HepG2 (cell line): ENCODE measurements around the gene BCL6. TPM values are rescaled to one million over a fixed set of nuclear protein-coding genes. Genes with fewer than 3 reads are reported as not detected.

Experiments
- ADNP ChIP-seq: sonication (generic); formaldehyde crosslinking; IDR thresholded peaks from 2 replicates; pipeline ENCODE4 v1.4.0; 2020; ENCODE audit warnings: missing genetic modification reagents
- GTF3A ChIP-seq: sonication (generic); formaldehyde crosslinking; conservative IDR thresholded peaks from 2 replicates; pipeline ENCODE4 v1.4.0; 2020; ENCODE audit warnings: mild to moderate bottlenecking, missing genetic modification reagents
- KAT8 ChIP-seq: IDR thresholded peaks from 2 replicates; pipeline ENCODE4 v1.6.1; 2016; ENCODE audit warnings: missing genetic modification reagents, missing compliant biosample characterization
- NCOA1 ChIP-seq: sonication (generic); formaldehyde crosslinking; IDR thresholded peaks from 2 replicates; pipeline ENCODE4 v1.9.0; 2021; ENCODE audit warnings: missing genetic modification reagents
- NFYB ChIP-seq: sonication (generic); formaldehyde crosslinking; IDR thresholded peaks from 2 replicates; pipeline ENCODE4 v1.4.0; 2020; ENCODE audit warnings: missing genetic modification reagents
- RBFOX2 ChIP-seq: fragments of 200-400 bp; formaldehyde crosslinking; IDR thresholded peaks from 2 replicates; pipeline ENCODE4 v1.6.1; 2017; ENCODE audit warnings: low read depth, mild to moderate bottlenecking, low read length
- RFXANK ChIP-seq: IDR thresholded peaks from 2 replicates; pipeline ENCODE4 v1.6.1; 2016
- SETDB1 ChIP-seq: sonication (generic); formaldehyde crosslinking; IDR thresholded peaks from 2 replicates; pipeline ENCODE4 v1.5.1; 2020; ENCODE audit warnings: missing genetic modification reagents, mild to moderate bottlenecking, borderline replicate concordance
- SMARCC2 ChIP-seq: fragments of 450-650 bp; IDR thresholded peaks from 2 replicates; pipeline ENCODE4 v1.6.1; 2017; ENCODE audit warnings: antibody characterized with exemption, mild to moderate bottlenecking
- SP140L ChIP-seq: sonication (generic); formaldehyde crosslinking; IDR thresholded peaks from 2 replicates; pipeline ENCODE4 v1.4.0; 2020; ENCODE audit warnings: missing genetic modification reagents, borderline replicate concordance
- ZBTB40 ChIP-seq, 2 experiments: fragments of 450-650 bp in 1 of 2; sonication (generic) in 1 of 2; formaldehyde crosslinking in 1 of 2; IDR thresholded peaks; 2 replicates each; pipeline versions ENCODE4 v1.6.1 to v1.8.0; 2016 to 2022; ENCODE audit warnings: antibody characterized with exemption in 1 of 2, mild to moderate bottlenecking in 1 of 2, missing genetic modification reagents in 1 of 2
- ZNF33B ChIP-seq: sonication (generic); formaldehyde crosslinking; IDR thresholded peaks from 2 replicates; pipeline ENCODE4 v1.5.1; 2020; ENCODE audit warnings: mild to moderate bottlenecking, missing genetic modification reagents
- ZNF407 ChIP-seq: sonication (generic); formaldehyde crosslinking; IDR thresholded peaks from one replicate; pipeline ENCODE4 v1.5.1; 2020; ENCODE audit warnings: mild to moderate bottlenecking, missing genetic modification reagents; ENCODE audit errors: not compliant biosample characterization
- ZNF577 ChIP-seq: sonication (generic); formaldehyde crosslinking; IDR thresholded peaks from 2 replicates; pipeline ENCODE4 v1.4.0; 2020; ENCODE audit warnings: mild to moderate bottlenecking, low read depth, missing genetic modification reagents, borderline replicate concordance
- polyA plus RNA-seq, 8 experiments: library from polyadenylated mRNA; depleted of rRNA in 3 of 8; stranded (reverse) in 7 of 8; unstranded in 1 of 8; fragments of >200 nt; fragmentation: Illumina TruSeq in 4 of 8; extraction: Trizol in 4 of 8; gene quantifications; 2 replicates each; pipeline versions ENCODE4 v1.2.1 to v1.2.3, GENCODE V29; 2011 to 2016; ENCODE audit warnings: low read depth in 4 of 8, missing spikeins in 1 of 8, mixed read lengths in 1 of 8; ENCODE audit not compliant: insufficient read depth in 1 of 8
- total RNA-seq, 5 experiments: library from RNA; depleted of rRNA; stranded (reverse); fragments of >200 nt; fragmentation: Illumina TruSeq; extraction: Trizol; gene quantifications; 2 replicates each; pipeline ENCODE4 v1.2.3, GENCODE V29; 2016; ENCODE audit warnings: low read depth in 1 of 5

The BCL6 gene
- total and polyA plus RNA-seq, 2 of the 13 experiments (the other 11 are each of a cell fraction or from before 2014, with no cell fraction given): 21.2 to 53.7 TPM

- TF ChIP-seq RBFOX2 (no peak), ZBTB40 (IDR thresholded peaks at IDR 0.05) (no peak), ZBTB40 (CRISPR knock-in tag; IDR thresholded peaks at IDR 0.05) (no peak), SMARCC2 (no peak), NCOA1 (CRISPR knock-in tag) (no peak), ZNF577 (CRISPR knock-in tag) (no peak), SP140L (CRISPR knock-in tag) (no peak), ADNP (CRISPR knock-in tag) (no peak), NFYB (CRISPR knock-in tag) (no peak), ZNF33B (CRISPR knock-in tag) (no peak), ZNF407 (CRISPR knock-in tag) (no peak), SETDB1 (no peak), GTF3A (CRISPR knock-in tag) (no peak), RFXANK (no peak), KAT8 (no peak)
Measured at GRCh38 chr3:187739094-187739560, 6.1 kb downstream of the BCL6 start (continued).
